ENCODE data around the gene CNTN4.
"Not testable (repeated sequence)": the region's sequence is repeated elsewhere in the genome, so short reads cannot be mapped to it uniquely, and the experiment has no call there.

Gene CNTN4

DNA sequence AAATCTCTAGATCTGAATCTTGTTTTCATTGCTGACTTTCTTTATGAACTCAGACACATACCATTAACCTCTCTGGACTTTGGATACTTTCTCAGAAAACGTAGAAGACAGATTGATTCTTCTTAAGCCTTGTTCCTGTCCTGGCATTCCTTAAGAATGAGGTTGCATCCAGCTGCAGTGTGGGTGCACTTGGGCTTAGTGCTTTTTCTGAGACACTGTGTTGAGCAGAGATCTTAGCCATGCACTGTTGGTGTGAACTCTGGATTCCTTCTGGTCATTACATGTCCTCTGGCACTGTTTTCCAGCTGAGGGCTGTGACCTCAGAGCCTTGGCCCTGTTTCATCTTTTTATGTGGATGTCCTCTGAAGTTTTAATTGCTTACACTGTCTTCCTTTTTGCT, 428.3 kb downstream of the CNTN4 start:
- no peak for DNase-seq

DNA sequence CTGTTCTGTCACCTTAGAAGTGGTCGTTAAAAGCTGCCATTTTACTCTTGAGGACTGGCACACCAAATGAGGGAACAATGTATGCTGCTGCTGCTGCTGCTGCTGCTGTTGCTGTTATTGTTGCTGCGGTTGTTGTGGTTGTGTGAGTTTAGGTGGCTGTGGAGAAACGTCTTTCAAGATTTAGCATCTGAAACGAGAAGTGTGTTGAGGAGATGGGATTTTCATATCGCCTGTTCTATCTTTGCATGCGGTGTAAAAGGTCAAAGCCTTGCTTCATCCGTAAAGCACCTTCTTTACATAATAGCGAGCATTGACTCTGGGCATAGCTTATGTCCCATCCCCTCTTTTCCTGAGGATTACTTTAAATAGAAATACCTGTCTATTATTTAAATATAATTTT, 428.7 kb downstream of the CNTN4 start:
- DNase-seq: not testable (repeated sequence)

DNA sequence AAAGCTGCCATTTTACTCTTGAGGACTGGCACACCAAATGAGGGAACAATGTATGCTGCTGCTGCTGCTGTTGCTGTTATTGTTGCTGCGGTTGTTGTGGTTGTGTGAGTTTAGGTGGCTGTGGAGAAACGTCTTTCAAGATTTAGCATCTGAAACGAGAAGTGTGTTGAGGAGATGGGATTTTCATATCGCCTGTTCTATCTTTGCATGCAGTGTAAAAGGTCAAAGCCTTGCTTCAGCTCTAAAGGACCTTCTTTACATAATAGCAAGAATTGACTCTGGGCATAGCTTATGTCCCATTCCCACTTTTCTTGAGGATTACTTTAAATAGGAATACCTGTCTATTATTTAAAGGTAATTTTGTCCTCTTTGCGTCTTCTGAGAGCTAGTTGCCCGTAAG, 436.1 kb downstream of the CNTN4 start:
- not testable (repeated sequence) for DNase-seq

DNA sequence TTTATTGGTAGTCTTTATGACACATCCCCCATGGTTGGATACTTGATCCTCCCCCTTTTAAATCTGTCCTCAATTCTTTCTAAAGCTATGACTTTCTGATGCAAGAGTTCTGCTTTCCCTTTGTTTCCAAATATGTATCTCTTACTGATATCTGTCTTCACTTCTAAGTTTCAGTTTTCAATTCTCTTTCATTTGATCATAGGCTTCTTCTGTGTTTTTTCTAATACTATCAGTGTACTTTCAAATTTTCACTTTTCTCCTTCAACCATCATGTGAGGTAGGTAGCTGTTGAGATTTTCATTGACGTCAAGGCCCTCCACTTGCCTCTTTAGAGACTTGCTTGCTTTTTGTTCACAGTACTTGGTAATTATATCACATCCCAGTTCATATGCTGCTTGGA, 436.5 kb downstream of the CNTN4 start:
- no peak for DNase-seq

DNA sequence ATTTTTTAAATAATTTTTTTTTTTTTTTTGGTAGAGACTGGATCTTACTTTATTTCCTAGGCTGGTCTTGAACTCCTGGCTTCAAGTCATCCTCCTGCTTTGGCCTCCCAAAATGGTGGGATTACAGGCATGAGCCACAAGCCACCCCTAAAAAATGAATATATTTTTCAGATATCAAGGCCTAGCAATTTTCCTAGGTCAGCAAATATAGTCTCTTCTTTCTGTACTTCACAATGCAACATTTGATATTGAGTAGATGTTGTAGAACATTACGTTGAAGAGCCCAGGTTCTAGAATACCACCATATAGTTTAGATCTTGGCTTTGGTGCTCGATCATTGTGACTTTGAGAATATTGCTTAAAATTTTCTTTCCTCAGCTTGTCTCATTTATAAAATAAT, 437.9 kb downstream of the CNTN4 start:
- no peak for DNase-seq

DNA sequence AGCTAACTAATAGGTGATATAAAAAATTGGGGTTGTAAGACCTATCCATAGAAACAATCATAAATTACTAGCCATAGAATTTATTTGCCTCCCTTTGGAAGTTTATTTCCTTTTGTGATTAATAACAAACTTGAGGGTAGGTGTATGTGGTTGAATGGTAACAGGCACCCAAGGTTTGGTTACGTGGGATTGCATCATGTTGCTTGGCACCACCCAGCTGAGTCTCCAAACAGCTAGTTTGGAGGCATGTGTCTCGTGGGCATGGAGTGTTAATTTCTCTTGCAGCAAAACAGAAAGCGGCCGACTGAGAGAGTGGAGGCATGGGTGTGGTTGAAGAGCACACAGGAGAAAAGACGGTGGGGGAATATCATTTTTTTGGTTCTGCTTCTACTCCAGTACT, 441.4 kb downstream of the CNTN4 start:
- DNase-seq: no peak

DNA sequence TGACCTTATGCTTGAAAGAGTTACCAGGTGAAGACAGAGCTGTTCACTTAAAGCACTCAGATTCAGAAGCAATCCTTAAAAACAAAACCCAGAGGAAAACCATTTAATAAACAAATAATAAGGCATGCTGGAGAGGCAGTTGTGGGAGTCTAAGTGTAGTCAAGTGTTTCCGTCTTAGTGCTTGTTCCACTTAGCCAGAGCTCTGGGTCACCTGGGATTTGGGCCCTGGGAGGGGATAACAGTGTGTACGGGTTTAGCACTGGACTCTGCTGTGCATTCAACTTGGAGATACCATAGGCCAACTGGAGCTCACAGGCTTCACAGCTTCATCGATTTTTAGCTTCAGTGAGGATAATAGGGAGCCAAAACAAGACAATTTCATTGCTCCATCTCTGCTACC, 444.6 kb downstream of the CNTN4 start:
- DNase-seq: no peak

DNA sequence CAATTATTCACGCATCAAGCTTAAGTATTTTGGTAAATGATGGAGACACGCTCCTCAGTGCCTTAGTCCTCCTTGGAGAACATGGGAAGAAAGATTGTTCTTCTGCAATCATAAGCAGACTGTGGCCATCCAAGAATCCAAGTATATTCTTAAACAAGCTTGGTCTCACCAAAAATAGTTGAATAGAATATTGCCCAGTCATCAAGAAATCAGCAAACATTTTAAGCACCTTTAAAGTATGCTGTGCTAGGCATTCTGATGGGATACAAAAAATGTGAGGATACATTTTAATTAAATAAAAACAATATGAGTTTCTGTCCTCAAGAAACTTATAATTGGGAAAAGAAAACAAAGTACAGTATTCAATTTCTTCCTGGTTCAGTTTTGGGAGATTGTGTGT, 445.5 kb downstream of the CNTN4 start:
- no peak for DNase-seq

DNA sequence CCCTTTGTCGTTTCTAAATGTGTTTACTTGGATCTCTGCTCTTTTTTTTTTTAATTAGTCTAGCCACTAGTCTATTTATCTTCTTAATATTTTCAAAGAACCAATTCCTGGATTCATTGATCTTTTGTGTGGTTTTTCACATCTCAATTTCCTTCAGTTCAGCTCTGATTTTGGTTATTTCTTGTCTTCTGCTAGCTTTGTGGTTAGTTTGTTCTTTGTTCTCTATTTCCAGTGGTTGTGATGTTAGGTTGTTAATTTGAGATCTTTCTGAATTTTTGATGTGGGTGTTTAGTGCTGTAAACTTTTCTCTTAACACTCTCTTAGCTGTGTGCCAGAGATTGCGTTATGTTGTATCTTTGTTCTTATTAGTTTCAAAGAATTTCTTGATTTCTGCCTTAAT, 446.1 kb downstream of the CNTN4 start:
- no peak for DNase-seq

DNA sequence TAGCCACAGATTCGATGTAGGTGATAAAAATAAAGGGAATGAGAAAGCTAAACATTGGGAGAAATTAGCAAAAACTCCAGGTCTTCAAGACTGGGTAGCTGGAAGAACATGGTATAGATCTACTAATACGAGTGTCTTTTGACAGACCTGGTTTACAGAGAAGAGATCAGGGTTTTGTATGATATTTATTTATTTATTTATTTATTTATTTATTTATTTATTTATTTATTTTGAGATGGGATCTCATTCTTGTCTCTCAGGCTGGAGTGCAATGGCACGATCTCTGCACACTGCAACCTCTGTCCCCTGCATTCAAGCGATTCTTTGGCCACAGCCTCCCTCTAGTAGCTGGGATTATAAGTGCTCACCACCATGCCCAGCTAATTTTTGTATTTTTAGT, 448.4 kb downstream of the CNTN4 start:
- no peak for DNase-seq

DNA sequence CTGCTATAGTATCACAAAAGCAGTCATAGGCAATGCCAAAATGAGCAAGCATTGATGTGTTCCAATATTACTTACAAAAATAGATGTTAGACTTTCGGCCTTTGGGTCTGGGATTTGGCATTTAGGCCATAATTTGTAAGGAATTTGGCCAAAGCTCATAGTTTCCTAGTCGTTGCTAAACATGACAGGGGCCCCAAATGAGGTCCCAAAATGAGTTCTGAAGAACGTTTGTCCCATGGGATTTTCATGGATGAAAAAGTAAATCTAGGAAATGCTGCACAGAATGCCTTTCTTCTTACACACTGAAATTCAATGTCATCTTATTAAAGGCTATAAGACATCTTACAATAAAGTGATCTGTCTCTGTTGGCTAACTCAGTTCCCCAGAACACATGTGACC, 456.0 kb downstream of the CNTN4 start:
- DNase-seq: no peak

DNA sequence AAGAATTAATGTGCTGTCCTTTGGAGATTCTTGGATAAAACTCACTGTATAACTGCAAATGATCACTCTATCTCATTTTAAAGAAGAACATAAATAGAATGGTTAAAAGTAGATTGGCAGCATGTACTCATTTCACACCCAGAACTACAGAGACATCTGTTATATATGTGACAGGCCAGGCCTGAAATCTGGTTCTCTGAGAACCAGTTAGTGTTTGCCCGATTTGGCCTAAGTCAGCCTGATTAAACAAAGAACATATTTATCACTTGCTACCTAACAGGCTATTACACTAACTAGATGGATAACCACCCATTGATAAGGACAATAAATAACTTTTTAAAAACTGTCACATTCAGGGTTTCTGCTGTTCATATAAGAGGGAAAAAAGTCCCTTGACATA, 460.1 kb downstream of the CNTN4 start:
- no peak for DNase-seq

DNA sequence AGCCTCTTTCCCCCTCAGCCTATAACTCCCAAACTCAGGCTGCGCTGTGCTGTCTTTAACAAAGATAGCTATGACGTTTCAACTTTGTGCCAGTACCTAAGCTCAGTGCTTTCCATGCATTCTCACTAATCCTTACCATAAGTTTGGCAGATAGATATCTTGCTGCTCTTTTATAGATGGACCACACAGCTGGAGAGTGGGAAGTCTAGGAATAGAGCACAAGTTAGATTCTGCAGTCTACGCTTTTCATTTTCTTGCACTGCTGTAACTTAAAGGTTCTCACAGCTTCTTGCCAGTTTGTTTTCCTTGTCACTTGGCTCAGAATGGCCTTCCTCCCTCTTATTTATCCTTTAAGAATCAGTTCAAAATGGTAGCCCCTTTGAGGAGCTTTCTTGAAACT, 468.8 kb downstream of the CNTN4 start:
- no peak for DNase-seq

DNA sequence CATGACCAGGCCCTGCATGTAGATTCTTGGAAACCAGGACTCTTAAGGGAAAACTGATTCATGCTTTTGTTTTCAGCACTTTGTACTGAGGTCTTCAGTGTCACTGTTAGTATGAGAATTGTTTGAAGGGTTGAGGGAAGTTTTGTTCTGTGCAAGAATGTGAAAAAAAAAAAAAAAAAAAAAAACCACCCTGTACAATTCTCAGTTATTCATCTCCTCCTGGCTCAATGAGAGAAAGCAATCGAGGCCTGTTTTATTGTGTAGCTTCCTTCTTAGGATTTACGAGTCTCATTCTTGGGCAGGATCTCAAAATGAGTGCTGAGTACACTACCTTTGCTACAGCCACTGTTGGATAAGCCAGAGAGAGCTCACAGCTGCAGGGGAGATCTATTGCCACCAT, 469.5 kb downstream of the CNTN4 start:
- DNase-seq: no peak

DNA sequence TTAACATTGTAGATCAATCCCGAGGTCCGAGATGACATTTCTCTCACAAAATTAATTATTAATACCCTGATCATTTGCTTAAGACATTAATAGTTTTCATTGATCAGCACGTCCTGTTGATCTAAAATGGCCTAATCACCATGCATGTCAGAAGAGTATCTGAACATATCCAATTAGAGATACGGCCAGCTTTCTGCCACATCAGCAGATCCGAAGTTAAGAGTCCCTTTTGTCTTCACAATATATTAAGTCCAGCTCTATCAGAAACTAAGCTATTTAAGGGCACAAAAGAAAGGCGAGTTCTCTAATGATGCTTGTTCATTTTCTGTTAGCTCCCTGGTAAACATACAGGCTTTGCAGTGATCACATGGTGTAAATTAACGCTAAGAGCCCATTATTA, 470.3 kb downstream of the CNTN4 start:
- DNase-seq: no peak

DNA sequence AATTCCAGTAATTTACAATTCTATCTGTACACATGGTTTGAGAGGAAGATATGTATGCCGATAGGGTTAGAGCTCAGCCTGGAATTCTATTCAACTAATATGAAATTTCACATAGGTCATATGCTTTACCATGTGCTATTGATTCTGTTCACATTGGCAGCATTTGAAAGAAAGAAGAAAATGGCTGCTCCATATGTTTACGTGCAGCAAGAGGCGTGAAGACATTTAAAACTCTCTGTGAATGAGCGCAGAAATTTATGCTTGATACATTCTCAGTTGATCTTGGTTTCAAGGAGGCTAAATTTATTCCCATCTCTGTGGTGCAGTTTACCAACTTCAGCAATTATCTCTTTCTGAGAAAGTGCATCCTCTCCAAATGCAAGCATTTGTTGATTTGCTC, 478.9 kb downstream of the CNTN4 start:
- no peak for DNase-seq

DNA sequence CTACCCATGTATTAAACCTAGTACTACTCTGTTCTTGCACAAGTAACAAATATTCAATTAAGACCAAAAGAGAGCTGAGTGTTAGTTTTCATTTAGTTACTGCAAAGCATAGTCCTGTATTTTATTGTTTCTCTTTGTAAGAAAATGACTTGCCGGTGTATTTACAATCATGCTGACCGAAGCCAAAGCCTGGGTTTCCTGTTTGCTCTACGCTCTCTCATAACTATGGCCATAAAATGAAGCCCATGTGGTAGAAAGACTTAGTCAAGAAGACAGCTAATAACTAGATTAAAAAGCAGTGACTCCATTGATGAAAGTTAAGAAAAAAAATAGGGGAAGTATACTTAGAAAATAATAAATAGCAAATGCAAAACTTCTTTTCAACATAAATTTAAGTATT, 479.9 kb downstream of the CNTN4 start:
- no peak for DNase-seq

DNA sequence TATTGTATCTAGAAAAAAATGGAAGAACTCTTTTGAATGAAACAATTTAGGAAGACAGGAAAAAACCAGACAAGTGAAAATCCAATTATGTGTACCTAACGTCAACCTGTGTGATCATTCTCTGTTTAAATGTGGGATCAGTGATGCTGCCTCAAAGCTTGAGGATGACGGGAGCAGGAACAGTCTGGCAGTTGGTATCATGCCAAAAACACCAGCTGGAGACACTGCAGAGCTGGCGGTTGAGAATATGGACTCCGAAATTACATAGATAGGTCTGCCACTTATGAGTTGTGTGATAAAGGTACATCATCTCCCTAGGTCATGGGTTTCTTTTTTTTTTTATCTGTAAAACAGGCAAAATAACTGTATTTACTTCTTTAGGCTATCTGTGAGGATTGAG, 480.5 kb downstream of the CNTN4 start:
- no peak for DNase-seq

DNA sequence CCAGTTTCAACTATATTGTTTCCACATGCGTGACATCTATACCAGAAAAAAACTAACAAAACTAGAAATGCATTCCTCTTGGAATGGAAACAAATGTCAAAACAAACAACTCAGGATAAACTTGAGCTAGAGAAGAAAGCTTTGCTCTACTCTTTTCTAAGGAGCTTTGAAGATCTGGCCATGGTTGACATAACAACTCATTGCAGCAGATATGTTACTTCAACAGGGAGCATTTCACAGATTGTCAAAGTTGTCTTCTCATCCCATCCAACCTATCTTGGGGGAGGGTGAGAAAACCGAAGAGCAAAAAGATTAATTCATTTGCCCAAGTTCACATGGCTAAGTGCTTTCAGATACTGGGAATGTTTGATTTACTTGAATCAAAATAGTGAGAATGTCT, 484.4 kb downstream of the CNTN4 start:
- DNase-seq: no peak

DNA sequence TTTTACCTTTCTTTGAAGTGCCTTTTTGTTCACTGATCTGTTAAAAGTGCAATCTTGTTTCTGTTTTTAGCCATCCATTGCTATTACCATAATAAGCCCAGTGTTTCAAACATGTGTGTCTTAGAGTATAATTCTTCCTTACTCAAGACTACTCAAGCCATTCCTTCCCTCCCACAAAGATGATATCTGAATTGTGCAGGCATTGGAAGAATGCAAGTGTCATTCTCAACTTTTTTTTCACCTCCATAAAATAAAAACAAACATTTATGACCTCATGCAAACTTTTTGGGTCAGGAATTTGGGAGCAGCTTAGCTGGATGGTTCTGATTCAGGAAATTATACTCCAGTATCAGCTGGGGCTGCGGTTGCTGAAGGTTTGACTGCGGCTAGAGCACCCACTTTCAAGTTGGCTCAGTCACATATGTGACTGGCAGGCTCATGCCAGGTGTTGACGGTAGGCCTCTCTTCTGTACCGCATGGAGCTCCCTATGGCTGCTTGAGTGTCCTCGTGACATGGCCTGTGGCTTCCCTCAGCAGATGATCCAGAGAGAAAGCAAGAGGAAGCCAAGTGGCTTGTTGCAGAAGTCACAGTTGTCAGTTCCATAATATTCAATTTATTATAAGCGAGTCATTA, 490.8 kb downstream of the CNTN4 start:
- no peak for DNase-seq

DNA sequence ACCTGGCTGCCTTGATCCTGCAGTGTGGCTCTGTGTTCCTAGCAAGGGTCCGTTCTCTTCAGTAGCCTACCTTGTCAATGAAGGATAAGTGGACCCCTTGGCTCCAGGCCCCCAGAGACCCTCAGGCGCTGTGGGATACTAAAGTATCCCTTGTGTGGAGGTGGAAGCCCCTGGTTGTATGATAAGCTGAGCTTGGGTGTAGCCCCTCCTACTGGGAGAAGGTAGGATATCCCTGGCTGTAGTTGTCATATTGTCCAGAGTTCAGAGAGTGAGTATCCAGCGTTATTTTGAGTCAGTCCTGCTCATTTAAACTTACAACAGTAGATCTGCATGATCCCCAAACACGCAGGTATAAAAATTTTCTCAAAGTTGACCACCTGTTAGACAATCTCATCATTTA, 496.8 kb downstream of the CNTN4 start:
- DNase-seq: no peak

DNA sequence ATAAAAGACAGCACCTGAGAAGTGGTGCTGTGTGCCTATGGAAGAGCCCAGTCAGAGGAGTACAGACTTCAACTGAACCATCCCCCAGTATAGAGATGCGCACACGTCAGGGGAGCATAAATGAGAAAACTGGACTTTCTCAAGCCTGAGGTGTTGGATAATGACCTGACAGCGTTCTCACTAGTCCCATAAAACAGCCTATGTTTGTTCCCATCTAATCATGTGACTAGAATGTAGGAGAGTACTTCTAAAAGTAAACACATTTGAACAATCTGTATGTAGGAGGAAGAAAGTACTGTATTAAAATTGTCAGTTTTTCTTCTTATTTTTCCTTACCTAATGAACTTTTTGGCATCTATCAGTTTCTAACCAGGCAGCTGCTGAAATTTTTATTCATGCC, 498.9 kb downstream of the CNTN4 start:
- no peak for DNase-seq

DNA sequence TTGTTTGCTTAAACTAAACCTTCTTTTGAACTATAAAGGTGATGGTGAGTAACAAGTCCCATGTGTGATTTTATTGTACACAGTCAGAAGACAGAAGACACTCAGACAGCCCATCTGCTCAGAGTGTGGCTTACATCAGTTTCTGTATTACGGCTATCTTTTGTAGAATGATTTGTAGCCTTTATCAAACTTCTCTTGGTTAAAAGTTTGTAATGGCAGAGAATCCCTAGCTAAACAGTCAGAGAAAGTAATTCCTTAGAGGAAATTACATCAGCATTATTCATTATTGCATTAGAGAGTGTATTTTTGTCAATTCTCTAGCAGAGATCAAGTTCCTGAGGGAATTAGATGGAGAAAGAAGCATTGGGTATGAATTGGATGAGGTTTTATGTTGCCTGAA, 500.8 kb downstream of the CNTN4 start:
- no peak for DNase-seq

DNA sequence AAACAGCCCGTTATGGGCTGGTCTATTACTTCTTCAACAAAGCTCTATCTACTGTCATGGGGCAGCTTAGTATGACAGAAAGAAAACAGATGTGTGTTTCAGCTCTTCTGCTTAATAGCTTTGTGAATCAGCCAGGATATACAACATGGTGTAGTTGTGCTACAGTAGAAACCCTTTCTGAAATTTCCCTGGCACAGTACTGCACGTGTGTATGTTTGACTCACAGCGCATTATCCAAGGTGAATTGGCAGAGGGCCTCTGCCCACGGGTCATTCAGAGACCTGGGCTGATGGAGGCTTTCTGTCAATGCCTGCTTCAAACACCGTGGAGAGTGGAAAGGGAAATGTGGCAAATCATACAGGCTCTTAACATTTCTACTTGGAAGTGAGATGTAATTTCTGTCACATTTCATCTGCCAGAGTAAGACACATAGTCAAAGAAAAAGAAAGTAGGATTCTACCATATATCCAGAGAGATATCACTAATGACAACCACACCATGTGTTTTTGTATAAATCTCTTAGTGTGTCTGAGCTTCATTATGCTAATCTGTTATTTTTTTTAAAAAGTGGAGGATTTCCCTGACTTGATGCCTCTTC, 505.1 kb downstream of the CNTN4 start:
- no peak for DNase-seq

DNA sequence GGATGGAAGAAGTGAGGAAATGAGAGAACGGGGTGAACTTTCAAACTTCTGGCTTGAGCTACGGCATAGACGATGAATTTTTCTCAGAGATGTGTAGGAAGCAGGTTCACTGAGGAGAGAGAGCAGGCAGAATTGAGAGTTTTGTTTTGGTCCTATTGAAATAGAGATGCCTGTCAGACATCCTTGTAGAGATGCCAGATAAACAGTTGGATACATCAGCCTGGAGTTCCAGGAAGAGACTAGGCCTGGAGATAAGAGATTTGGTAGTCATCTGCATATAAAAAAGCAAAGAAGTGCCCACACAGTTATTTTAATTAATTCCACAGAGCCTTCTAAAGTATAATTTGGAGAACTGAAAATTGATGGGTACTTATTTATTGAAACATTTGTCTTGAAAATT, 515.9 kb downstream of the CNTN4 start:
- no peak for DNase-seq

DNA sequence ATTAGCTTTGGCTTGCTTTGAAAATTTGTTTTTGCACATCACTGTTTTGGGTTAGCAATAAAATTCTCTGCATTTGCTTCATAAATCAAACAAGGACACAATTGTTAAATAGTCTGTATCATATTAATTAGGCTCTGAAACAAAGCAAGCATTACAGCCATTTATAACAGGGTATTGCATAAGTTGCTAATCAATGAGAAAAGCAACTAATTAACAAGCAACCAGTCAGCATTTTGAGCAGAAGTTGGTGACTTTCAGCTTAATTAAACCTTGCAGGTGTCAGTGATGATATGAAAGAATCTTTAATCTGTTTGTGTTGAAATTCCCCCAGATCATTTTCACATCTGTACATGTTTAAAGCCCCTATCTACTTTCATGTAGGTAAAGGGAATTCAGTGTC, 516.4 kb downstream of the CNTN4 start:
- no peak for DNase-seq
